D341Med (cell line): Measurements from ENCODE around the gene IFNL4.
"Not testable (repeated sequence)": the region's sequence is repeated elsewhere in the genome, so short reads cannot be mapped to it uniquely, and the experiment has no call there.

Source experiments
- DNase-seq: peaks from one replicate; pipeline ENCODE4 v3.0.0; 2012; ENCODE audit warnings: low spot score

IFNL4 gene

GRCh38 chr19:39254531-39255345 lies 6.1 kb upstream of the IFNL4 start:
- no peak for DNase-seq

- DNase-seq = no peak
These were observed 4.9 kb upstream of the IFNL4 start for GRCh38 chr19:39253374-39254149.

- no peak for DNase-seq
These were observed 3.8 kb upstream of the IFNL4 start for GRCh38 chr19:39252458-39252857.

GRCh38 chr19:39251846-39252245 lies 3.2 kb upstream of the IFNL4 start:
- DNase-seq = no peak

- no peak for DNase-seq
These were observed 2.4 kb upstream of the IFNL4 start for GRCh38 chr19:39251081-39251480.

- DNase-seq = peak; percentile 50
These were observed 673 bp downstream of the IFNL4 start for GRCh38 chr19:39247701-39248664.

GRCh38 chr19:39246951-39247669 lies 1.5 kb downstream of the IFNL4 start:
- DNase-seq = peak; percentile 40

- DNase-seq = not testable (repeated sequence)
These were observed 3.5 kb downstream of the IFNL4 start for GRCh38 chr19:39245166-39245565.

- DNase-seq = not testable (repeated sequence)
These were observed 4.1 kb downstream of the IFNL4 start, which contains the start of gene IFNL3 for GRCh38 chr19:39244410-39245100. TSS of gene IFNL3 (minus strand) at chr19:39245006. CDS start at chr19:39244967, 39 bp downstream.

GRCh38 chr19:39243741-39244140 lies 4.9 kb downstream of the IFNL4 start:
- not testable (repeated sequence) for DNase-seq

GRCh38 chr19:39240421-39240820 lies 8.2 kb downstream of the IFNL4 start:
- DNase-seq = no peak

- DNase-seq = no peak
These were observed 9.7 kb downstream of the IFNL4 start for GRCh38 chr19:39238944-39239343.

GRCh38 chr19:39238209-39238608 lies 10.4 kb downstream of the IFNL4 start:
- DNase-seq = no peak

GRCh38 chr19:39237200-39238184 lies 11.2 kb downstream of the IFNL4 start:
- DNase-seq = peak; percentile 30

GRCh38 chr19:39236527-39236926 lies 12.1 kb downstream of the IFNL4 start:
- no peak for DNase-seq

- DNase-seq = no peak
These were observed 15.9 kb downstream of the IFNL4 start for GRCh38 chr19:39232708-39233107.

- DNase-seq = no peak
These were observed 18.4 kb downstream of the IFNL4 start for GRCh38 chr19:39230096-39230764.

GRCh38 chr19:39224910-39225309 lies 23.7 kb downstream of the IFNL4 start:
- no peak for DNase-seq
